Measurements from ENCODE around the gene ELMO3.

Gene ELMO3

DNA sequence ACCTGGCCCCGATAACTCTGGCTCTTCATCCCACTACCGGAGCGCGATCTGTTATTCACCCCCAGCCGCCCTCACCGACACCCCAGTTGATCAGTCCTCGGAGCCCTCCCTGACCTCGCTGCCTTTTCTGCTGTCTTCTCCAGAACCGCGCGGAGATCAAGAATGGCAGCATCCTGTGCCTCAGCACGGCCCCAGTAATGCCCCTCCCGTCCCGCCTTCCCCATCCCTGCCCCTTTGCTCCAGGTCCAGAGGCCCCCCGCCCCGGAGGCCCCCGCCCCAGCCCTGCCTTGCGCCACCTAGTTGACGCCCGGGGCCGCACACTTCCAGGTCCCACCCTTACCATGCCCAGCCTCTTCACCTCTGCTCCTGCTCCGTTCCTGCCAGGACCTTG is 872 bp downstream of the ELMO3 start:
- DNase-seq (ENCODE audit: low read depth): no peak

DNA sequence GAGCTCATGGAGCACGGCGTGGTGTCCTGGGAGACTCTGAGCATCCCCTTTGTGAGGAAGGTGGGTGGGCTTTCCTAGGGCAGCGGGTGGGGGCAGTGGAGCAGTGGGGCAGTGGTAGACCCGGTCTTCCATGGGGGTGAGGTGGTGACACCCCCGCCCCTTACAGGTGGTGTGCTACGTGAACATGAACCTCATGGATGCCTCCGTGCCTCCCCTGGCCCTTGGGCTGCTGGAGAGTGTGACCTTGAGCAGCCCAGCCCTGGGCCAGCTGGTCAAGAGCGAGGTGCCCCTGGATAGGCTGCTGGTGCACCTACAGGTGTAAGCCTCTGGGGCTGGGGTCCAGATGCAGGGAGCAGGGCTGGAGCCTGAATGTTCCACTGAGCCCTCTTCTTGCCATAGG is 1.6 kb downstream of the ELMO3 start:
- DNase-seq (ENCODE audit: low read depth): no peak

DNA sequence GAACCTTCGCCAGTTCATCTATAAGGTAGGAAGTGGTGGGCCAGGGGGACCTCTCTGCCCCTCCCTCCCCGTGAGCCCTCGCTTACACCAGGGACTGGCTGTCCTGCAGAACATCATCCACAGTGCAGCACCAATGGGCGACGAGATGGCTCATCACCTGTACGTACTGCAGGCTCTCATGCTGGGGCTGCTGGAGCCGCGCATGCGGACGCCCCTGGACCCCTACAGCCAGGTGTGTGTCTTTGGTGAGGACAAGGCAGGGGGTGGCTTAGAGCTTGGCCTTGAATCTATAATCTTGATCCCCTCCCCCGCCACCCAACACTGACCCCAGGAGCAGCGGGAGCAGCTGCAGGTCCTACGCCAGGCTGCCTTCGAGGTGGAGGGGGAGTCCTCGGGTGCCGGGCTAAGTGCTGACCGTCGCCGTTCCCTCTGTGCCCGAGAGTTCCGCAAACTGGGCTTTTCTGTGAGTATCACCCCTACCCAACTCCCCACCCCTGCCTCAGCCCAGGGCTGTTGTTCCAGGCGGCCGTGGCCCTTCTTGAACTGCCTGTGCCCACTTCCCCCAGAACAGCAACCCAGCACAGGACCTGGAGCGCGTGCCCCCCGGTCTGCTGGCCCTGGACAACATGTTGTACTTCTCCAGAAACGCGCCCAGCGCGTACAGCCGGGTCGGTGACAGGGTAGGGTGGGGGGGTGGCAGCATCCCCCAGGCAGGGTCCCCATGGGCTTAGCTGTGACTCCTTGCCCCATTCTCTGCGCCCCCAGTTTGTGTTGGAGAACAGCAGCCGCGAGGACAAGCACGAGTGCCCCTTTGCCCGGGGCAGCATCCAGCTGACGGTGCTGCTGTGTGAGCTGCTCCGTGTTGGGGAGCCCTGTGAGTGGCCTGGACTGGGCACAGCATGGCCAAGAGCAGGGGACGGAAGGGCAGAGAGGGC is 2.7 kb downstream of the ELMO3 start:
- no peak for DNase-seq (ENCODE audit: low read depth)

DNA sequence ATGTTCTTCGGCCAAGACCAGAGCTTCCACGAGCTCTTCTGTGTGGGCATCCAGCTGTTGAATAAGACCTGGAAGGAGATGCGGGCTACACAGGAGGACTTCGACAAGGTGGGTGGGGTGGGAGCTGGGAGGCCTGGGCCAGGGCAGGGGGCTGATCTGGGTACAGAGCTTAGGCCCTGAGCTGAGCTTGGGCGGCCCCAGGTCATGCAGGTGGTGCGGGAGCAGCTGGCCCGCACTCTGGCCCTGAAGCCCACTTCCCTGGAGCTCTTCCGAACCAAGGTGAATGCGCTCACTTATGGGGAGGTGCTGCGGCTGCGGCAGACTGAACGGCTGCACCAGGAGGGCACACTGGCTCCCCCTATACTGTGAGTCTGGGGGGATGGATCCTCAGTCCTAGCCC is 3.5 kb downstream of the ELMO3 start:
- no peak for DNase-seq (ENCODE audit: low read depth)

DNA sequence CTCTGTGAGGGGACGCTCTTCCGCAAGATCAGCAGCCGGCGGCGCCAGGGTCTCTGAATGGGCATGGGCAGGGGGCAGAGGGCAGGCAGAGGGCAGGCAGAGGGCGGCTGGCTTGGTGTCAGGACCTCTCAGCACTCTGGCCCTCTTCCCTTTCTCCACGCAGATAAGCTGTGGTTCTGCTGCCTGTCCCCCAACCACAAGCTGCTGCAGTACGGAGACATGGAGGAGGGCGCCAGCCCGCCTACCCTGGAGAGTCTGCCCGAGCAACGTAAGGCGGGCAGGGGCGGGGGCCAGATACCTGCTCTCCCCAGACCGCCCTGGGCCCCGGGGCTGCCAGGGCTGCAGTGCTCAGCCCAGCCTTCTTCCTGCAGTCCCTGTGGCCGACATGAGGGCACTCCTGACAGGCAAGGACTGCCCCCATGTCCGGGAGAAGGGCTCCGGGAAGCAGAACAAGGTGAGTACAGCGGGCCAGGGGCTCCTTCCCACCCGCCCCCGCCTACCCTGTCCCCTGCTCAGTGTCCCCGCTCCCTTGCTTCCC is 4.1 kb downstream of the ELMO3 start:
- DNase-seq (ENCODE audit: low read depth): no peak

DNA sequence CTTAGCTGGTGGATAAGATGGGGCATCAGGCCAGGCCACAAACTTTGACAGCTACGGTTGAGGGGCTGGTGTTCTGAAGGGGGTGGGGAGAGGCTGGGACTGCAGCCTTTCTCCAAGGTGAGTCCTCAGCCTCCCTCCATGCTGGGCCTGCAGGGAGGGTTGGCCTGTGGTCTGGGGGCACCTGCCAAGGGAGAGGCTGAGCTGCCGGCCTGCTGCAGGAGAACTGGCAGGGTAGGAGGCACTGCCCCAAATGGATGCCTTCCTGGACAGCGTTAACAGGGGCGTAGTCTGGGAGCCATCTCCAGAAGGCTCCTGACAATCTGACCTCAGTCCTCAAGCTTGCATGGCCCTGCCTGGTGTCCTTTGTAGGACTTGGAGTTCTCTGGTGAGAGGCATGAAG is 5.1 kb downstream of the ELMO3 start:
- no peak for DNase-seq (ENCODE audit: low read depth)

DNA sequence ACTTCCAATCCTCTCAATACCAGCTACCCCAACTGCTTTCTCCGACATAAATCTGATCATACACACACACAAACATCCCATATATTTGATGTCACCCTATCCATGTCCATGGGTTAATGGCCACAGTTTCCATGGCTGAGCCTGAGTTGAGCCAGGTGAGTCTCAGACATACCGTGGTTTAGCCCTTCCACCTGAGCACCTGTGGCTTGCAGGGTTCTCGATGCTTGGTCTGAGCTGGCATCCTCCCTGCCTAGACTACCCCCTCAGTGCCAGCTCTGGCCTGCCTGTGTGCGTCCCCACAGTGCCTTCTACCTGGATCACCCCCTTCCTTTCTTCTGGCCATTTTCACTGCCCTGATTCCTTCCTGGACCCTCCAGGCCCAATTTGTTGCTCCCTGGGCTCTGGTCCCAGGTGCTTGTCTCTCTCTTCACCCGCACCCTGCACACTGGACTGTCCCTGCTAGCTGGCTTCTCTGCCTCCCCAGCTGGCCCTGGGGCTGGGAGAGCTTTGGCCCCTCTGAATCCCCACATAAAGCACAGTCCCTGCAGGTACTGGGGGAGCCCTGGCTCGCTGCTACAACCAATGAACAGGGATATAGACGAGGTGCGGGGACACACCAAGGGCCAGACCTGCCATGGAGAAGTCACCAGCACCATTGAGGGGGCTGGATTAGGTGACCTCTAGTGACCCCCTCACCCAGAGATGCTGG is 7.4 kb downstream of the ELMO3 start:
- DNase-seq (ENCODE audit: low read depth): no peak

DNA sequence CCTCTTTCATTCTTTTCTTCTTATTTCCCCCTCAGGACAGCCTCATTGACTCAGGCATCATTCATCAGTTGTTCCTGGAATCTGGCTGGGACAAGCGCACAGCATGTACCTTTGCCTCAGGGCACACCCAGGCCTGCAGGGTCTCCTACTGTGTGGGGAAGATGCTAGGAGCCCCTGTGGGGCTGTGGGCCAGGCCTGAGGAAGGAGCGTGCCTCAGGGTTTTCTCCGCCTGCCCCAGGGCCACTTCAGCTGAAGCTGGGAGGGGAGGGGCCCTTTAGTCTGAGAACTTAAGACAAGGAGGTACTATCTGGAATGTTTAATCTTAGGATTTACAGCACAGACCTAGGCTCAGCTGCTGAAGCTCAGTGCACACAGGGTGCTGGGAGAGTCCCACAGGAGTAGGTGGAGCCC is 7.9 kb downstream of the ELMO3 start:
- DNase-seq (ENCODE audit: low read depth): no peak

DNA sequence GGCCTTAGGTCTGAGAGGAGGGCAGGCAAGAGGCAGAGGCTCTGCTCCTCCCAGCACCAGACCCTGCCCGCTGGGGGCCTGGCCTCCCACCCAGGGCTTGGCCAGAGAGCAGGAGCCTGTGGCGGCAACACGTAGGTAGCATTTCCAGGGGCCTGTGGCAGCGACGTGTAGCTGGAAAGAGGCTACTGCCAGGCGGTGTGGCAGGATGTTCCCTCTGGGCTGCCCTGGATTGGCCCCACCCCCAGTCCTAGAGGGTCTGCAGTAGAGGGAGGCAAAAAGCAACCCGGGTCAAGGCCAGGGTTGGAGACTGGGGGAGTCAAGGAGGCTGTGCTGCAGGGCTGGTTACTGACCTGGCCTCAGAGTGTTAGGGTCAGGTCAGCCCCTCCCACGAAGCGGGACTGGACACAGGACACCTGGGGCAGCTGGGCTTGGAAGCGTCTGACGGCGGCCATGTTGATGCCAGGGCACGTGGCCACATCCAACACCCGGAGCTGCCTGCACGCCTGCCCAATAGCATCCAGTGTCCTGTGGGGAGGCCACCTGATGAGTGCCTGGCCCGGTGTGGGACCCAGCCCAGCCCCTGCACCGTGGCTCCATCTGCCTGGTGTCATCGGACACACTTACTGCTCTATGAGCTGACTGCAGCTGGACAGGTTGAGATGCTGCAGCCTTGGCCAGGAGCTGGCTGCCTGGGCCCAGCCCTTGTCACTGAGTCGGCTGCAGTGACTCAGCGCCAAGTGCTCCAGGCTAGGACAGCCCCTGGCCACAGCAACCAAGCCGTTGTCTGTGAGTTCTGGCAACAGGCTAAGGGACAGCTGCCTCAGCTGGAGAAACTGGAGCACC is 8.5 kb downstream of the ELMO3 start:
- no peak for DNase-seq (ENCODE audit: low read depth)

DNA sequence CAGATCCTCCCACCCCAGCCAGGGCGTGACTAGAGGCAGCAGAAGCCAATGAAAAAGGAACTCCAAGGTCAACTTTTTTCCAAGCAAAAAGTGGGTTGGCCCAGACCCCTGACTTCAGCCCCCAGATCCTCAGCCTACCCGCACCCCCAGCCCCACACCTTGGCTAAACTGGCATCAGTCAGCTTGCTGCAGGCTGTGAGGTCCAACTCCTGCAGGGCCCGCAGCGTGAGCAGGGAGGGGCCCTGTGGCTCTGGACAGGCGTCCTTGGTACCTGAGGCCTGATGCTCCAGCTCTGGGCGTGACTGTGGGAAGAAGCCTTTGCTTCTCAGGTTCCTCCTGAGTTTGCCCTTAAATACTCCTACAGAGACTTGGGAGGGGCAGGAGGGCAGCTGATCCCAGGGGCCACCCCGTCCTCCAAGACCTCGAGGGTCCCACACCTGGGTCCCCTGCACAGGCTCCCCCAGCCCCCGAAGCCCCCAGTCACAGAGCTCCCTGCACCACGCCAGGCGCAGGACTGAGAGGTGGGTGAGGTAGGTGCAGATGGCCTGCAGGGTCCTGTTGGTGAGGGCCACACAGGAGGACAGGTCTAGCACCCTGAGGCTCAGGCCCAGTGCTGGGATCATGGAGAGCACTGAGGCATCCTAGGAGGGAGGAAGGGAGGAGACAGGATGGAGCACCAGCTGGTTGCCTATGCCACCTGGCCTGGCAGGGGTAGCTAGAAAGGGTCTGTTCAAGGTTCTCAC is 9.4 kb downstream of the ELMO3 start:
- DNase-seq (ENCODE audit: low read depth): no peak

DNA sequence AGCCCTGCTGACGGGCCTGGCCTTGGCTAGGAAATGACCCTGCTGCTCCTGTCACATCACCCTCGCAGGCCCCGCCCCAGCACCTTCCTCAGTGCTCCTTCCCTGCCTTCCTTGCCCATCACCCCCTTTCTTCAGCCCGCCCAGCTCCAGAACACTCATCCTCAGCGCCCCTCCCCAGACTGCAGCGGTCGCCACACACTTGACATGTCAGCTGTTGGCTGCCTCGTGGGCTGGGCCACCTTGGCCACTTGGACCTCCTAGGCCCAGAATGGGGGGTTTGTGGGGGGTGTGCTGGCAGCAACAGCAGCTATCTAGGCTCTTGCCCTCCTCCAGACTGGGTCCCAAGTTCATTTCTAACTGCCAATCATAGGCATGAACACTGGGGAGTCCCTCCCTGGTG is 10.6 kb downstream of the ELMO3 start:
- DNase-seq (ENCODE audit: low read depth): no peak

DNA sequence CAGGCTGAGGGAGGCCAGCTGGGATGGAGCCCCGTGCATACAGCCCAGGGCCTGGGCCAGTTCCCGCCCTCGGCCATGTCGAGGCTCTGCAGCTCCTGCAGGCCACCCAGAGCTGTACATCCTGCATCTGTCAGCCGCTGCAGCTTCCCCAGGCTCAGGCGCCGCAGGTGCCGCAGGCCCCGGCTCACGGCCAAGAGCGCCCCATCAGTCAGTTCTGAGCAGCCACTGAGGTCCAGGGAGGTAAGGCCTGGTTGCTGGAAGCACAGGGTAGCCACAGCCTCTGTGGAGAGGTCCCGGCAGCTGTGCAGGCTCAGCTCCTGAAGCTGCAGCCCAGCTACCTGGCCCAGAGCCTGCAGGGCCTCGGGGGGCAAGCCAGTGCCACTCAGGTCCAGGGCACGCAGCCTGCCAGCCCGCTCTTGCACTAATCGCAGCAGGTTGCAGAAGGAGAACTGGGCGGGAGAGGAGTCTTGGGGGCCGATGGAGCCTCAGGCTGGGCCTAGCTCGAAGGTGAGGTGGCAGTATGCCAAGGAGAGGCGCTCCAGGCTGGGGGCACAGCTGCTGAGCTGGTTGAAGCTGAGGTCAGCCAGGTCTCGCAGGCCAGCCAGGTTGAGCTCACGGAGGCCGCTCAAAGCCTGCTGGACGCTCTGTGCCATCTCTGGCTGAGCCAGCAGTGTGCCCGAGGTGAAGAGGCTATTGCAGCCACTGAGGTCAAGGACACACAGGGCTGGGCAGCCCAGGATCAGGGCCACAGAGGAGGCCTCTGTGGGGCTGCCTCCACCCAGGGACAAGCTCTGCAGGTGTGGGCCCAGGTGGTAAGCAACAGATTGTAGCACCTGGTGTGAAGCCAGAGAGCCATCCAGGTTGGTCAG is 11.4 kb downstream of the ELMO3 start:
- no peak for DNase-seq (ENCODE audit: low read depth)

DNA sequence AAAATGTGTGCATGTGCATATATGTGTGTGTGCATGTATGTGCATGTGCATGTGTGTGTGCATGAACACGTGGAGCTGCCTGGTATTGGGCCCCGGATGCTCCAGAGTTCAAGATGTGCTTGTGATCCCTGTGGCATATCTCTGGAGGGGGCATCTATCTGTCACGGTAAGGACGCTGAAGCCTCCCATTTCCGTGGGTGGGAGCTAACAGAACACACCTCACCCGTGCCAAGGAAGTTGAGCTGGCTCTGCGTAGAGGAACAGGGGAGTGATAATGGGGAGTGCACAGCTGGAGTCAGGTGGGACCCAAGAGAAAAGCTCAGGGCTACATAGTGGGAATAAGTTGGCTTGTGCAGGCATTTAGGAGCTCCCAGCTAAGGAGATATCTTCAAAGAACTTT is 12.7 kb downstream of the ELMO3 start:
- no peak for DNase-seq (ENCODE audit: low read depth)

DNA sequence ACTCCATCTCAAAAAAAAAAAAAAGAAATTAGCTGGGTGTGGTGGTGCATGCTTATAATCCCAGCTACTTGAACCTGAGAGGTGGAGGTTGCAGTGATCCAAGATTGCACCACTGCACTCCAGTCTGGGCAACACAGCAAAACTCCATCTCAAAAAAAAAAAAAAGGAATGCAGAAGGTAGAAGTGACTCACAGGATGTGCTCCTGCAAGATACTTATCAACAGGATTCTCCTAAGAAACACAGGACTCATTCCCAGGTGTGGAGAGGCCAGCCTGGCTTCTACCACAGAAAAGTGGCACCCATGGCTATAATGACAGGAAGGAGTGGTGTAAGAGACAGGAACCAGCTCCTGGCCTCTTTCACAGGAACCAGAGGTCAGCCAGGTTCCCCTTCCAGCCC is 13.8 kb downstream of the ELMO3 start:
- no peak for DNase-seq (ENCODE audit: low read depth)

DNA sequence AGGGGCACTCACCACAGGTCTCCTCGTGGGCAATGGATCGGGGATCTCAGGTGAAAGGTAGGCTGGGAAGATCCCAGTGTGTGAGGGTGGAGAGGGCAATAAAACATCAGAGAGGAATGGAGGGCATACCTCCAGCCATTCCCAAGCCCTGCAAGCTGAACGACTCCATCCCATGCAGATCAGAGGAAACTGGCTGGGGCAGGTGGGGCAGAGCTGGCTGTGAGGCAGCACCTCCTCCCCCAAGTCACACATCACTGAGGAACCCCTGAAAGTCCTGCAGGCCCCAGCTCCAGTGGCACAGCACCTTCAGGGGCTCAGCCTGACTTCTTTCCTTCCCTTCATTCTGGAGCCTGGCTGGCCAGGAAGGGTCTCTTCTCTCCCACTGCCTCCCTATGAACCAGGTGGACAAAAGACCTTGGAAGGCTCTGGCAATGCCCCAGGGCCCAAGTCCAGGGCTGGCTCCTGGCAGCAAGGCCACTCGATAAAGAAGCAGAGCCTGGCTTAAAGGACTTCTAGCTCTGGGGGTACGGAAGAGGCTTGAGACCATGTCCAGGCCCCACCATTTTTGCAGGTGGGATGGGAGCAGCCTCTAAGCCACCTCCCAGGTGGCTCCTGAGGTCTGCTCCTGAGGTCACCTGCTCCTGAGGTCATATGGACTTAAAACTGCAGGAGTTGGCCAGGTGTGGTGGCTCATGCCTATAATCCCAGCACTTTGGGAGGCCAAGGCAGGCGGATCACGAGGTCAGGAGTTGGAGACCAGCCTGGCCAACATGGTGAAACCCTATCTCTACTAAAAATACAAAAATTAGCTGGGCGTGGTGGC is 14.5 kb downstream of the ELMO3 start:
- no peak for DNase-seq (ENCODE audit: low read depth)

DNA sequence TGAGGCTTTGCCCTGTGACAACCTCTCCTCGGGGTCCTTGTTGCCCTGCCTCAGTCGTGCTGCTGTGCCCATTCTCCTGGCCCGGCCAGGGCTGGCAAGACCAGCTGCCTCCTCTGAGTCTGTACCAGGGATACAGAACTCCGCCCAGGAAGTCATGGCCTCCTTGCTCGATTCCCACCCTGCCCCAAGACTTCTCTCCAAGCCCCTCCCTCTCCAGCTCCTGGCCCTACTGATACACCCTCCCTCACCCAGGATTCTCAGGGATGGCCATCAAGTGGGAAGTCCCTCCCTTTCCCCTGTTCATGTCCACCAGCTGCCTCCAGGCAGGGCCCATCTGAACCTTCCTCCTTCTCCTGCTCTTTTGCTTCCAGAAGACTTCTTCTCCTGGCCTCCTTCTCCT is 16.8 kb downstream of the ELMO3 start:
- no peak for DNase-seq (ENCODE audit: low read depth)

DNA sequence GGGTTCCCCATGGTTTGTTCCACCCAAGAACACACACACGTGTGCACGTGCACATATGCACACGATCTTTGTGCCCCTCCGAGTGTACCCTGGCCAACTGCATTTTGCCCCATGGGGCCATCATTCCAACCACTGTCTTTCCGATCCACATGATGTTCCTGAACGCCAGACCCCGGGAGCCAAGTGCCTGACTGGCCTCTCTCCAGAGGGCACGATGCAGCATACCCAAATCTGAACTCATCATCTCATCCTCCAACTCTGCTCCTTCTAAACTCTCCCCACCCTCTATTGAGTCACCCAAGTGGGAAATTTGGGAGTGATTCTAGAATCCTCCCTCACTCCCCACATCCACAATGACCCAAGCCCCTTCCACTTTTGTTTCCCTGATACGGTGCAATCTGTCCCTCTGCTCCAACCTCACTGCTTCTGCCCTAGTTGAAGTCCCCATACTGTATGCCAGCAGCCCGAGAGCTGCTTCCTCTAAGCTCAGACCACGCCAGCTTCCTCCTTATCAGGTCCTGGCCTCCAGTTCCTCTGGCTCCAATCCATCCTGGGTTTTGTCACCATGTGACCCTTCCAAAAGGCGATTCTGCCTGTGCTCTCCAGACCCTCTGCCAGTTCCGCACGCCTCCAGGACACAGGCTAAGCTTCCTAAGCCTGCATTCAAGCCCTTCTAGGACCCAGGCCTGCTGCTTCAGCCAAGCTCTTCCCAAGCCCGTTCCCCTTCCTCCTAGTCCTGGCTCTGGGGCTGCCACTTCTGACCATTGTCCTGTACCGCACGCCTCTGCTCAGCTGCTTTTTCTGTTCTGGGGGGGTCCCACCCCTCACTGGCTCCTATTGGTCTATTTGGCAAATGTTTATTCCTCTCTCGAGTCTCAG is 17.9 kb downstream of the ELMO3 start:
- DNase-seq (ENCODE audit: low read depth): no peak

DNA sequence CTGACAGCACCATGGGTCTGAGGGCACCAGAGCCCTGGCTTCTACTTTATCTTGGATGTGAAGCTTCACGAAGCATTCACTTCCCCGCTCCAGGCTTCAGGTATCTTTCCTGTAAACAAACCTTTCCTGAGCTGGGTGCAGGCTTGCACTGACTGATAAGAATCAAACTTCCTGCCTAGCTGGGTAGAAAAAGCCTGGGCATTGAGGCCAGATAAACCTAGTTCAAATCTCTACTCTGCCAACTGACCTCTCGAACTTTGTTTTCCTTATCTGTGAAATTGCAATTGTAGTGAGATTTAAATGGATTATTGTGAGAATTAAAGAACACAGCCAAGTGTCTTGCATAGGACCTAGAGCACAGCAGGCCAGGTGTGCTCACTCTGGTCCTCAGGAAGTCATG is 25.1 kb downstream of the ELMO3 start:
- no peak for DNase-seq (ENCODE audit: low read depth)
